Kasumi-1 (cell line): Measurements from ENCODE around the gene FAM50B.
"Not testable (repeated sequence)": the region's sequence is repeated elsewhere in the genome, so short reads cannot be mapped to it uniquely, and the experiment has no call there.

Source experiments
- DNase-seq, 2 experiments: peaks; one replicate each; lab custom pipeline; 2025; lab: John Stamatoyannopoulos, UW

The FAM50B gene

GRCh38 chr6:3849681-3850450 is 693 bp downstream of the FAM50B start:
- no peak for DNase-seq

- DNase-seq, result no peak
These were observed 1.5 kb downstream of the FAM50B start for GRCh38 chr6:3850451-3851203.

- no peak for DNase-seq
These were observed 2.7 kb downstream of the FAM50B start for GRCh38 chr6:3851839-3852238.

- DNase-seq, result no peak
These were observed 3.2 kb downstream of the FAM50B start for GRCh38 chr6:3852391-3852790.

- no peak for DNase-seq
These were observed 6.7 kb downstream of the FAM50B start for GRCh38 chr6:3855866-3856265.

- DNase-seq, result no peak
These were observed 7.4 kb downstream of the FAM50B start for GRCh38 chr6:3856576-3856975.

- DNase-seq, result no peak
These were observed 8.6 kb downstream of the FAM50B start for GRCh38 chr6:3857468-3858456.

- no peak for DNase-seq
These were observed 10.8 kb downstream of the FAM50B start for GRCh38 chr6:3859878-3860552.

GRCh38 chr6:3861424-3861823 is 12.3 kb downstream of the FAM50B start:
- no peak for DNase-seq

- no peak for DNase-seq
These were observed 12.9 kb downstream of the FAM50B start for GRCh38 chr6:3862038-3862437.

- DNase-seq, result not testable (repeated sequence)
These were observed 14.1 kb downstream of the FAM50B start for GRCh38 chr6:3863322-3863721.

- DNase-seq, result no peak
These were observed 16.3 kb downstream of the FAM50B start for GRCh38 chr6:3865463-3865862.

GRCh38 chr6:3867641-3868502 is 18.7 kb downstream of the FAM50B start:
- DNase-seq, result no peak

- no peak for DNase-seq
These were observed 19.4 kb downstream of the FAM50B start for GRCh38 chr6:3868544-3868943.

- no peak for DNase-seq
These were observed 20.1 kb downstream of the FAM50B start for GRCh38 chr6:3869284-3869631.

- no peak for DNase-seq
These were observed 20.7 kb downstream of the FAM50B start for GRCh38 chr6:3869632-3870527.

- no peak for DNase-seq
These were observed 21.4 kb downstream of the FAM50B start for GRCh38 chr6:3870528-3870925.

GRCh38 chr6:3871515-3871914 is 22.3 kb downstream of the FAM50B start:
- no peak for DNase-seq

GRCh38 chr6:3871939-3872338 is 22.8 kb downstream of the FAM50B start:
- DNase-seq, result no peak

GRCh38 chr6:3872370-3872854 is 23.2 kb downstream of the FAM50B start:
- no peak for DNase-seq
